SK-N-SH treated with all-trans-retinoic acid at 6 μM for 48 hours (cell line): Measurements from ENCODE around the gene CYP2R1.

ENCODE experiments used
- ATAC-seq: fragments of 200-7000 bp; cut with Tn5 transposase; 3 replicates; pipeline ENCODE4 v1.9.1; 2020; ENCODE audit warnings: mild to moderate bottlenecking, moderate library complexity
- ARNTL ChIP-seq: fragments of 450-650 bp; formaldehyde crosslinking; IDR thresholded peaks from 2 replicates; pipeline ENCODE4 v1.5.0; 2020; ENCODE audit warnings: low read depth, mild to moderate bottlenecking, moderate library complexity, borderline replicate concordance
- BACH2 ChIP-seq: fragments of 250-450 bp; sonication (Bioruptor Pico); IDR thresholded peaks from 2 replicates; pipeline ENCODE4 v1.9.0; 2021; ENCODE audit warnings: mild to moderate bottlenecking, borderline replicate concordance
- CSDC2 ChIP-seq: fragments of 250-450 bp; sonication (Bioruptor Pico); IDR thresholded peaks from 2 replicates; pipeline ENCODE4 v1.5.0; 2020; ENCODE audit warnings: mild to moderate bottlenecking, moderate library complexity
- ESRRG ChIP-seq: fragments of 250-450 bp; sonication (Bioruptor Pico); IDR thresholded peaks from 2 replicates; pipeline ENCODE4 v1.6.1; 2021; ENCODE audit warnings: mild to moderate bottlenecking
- GLIS3 ChIP-seq: fragments of 250-450 bp; sonication (Bioruptor Pico); IDR thresholded peaks from 2 replicates; pipeline ENCODE4 v1.5.0; 2020; ENCODE audit warnings: mild to moderate bottlenecking, moderate library complexity
- ISL1 ChIP-seq: fragments of 250-450 bp; sonication (Bioruptor Pico); IDR thresholded peaks from 2 replicates; pipeline ENCODE4 v2.1.2; 2022; ENCODE audit warnings: mild to moderate bottlenecking, moderate library complexity
- OSR1 ChIP-seq: fragments of 250-450 bp; sonication (Bioruptor Pico); IDR thresholded peaks from 2 replicates; pipeline ENCODE4 v1.8.0; 2022; ENCODE audit warnings: moderate library complexity, mild to moderate bottlenecking, inconsistent platforms
- PPARA ChIP-seq: fragments of 250-450 bp; sonication (Bioruptor Pico); IDR thresholded peaks from 2 replicates; pipeline ENCODE4 v1.5.0; 2020; ENCODE audit warnings: mild to moderate bottlenecking, borderline replicate concordance
- RARB ChIP-seq: fragments of 250-450 bp; sonication (Bioruptor Pico); IDR thresholded peaks from 2 replicates; pipeline ENCODE4 v1.8.0; 2021; ENCODE audit warnings: mild to moderate bottlenecking, moderate library complexity
- SNAI2 ChIP-seq: fragments of 250-450 bp; sonication (Bioruptor Pico); IDR thresholded peaks from 2 replicates; pipeline ENCODE4 v1.5.0; 2020; ENCODE audit warnings: mild to moderate bottlenecking, moderate library complexity
- TCF4 ChIP-seq: fragments of 250-450 bp; sonication (Bioruptor Pico); IDR thresholded peaks from 2 replicates; pipeline ENCODE4 v1.8.0; 2021; ENCODE audit warnings: mild to moderate bottlenecking, moderate library complexity, borderline replicate concordance
- TOX ChIP-seq: fragments of 250-450 bp; sonication (Bioruptor Pico); IDR thresholded peaks from 2 replicates; pipeline ENCODE4 v1.8.0; 2021; ENCODE audit warnings: mild to moderate bottlenecking, moderate library complexity, borderline replicate concordance
- ZC3H10 ChIP-seq: fragments of 250-450 bp; sonication (Bioruptor Pico); IDR thresholded peaks from 2 replicates; pipeline ENCODE4 v1.5.1; 2021; ENCODE audit warnings: mild to moderate bottlenecking, moderate library complexity
- ZFP3 ChIP-seq: fragments of 250-450 bp; sonication (Bioruptor Pico); IDR thresholded peaks from 2 replicates; pipeline ENCODE4 v1.5.0; 2020; ENCODE audit warnings: mild to moderate bottlenecking, moderate library complexity
- ZFP30 ChIP-seq: fragments of 450-650 bp; formaldehyde crosslinking; IDR thresholded peaks from 2 replicates; pipeline ENCODE4 v1.5.0; 2022; ENCODE audit warnings: mild to moderate bottlenecking, moderate library complexity
- ZNF565 ChIP-seq: fragments of 450-650 bp; formaldehyde crosslinking; conservative IDR thresholded peaks from 2 replicates; pipeline ENCODE4 v1.5.0; 2020; ENCODE audit warnings: low read depth, mild to moderate bottlenecking, moderate library complexity
- ZNF70 ChIP-seq: fragments of 450-650 bp; formaldehyde crosslinking; IDR thresholded peaks from 2 replicates; pipeline ENCODE4 v1.5.0; 2020; ENCODE audit warnings: mild to moderate bottlenecking, moderate library complexity
- ZNF8 ChIP-seq: fragments of 450-650 bp; formaldehyde crosslinking; IDR thresholded peaks from 2 replicates; pipeline ENCODE4 v1.5.0; 2020; ENCODE audit warnings: mild to moderate bottlenecking, moderate library complexity
- TF ChIP-seq, protein P1 (sequence below): fragments of 250-450 bp; sonication (Bioruptor Pico); IDR thresholded peaks from 2 replicates; pipeline ENCODE4 v1.5.1; 2020; ENCODE audit warnings: low read depth, mild to moderate bottlenecking, moderate library complexity
- TF ChIP-seq, protein P2 (sequence below): fragments of 250-450 bp; sonication (Bioruptor Pico); IDR thresholded peaks from 2 replicates; pipeline ENCODE4 v1.5.1; 2021; ENCODE audit warnings: mild to moderate bottlenecking, moderate library complexity
- TF ChIP-seq, protein P3 (sequence below): fragments of 250-450 bp; sonication (Bioruptor Pico); IDR thresholded peaks from 2 replicates; pipeline ENCODE4 v1.8.0; 2020; ENCODE audit warnings: mild to moderate bottlenecking, moderate library complexity, borderline replicate concordance
- TF ChIP-seq, protein P4 (sequence below): fragments of 250-450 bp; sonication (Bioruptor Pico); IDR thresholded peaks from 2 replicates; pipeline ENCODE4 v1.8.0; 2021; ENCODE audit warnings: low read depth, mild to moderate bottlenecking, moderate library complexity, borderline replicate concordance
- TF ChIP-seq, protein P5 (sequence below): fragments of 250-450 bp; sonication (Bioruptor Pico); IDR thresholded peaks from 2 replicates; pipeline ENCODE4 v1.5.0; 2020; ENCODE audit warnings: mild to moderate bottlenecking, moderate library complexity

The CYP2R1 gene

DNA sequence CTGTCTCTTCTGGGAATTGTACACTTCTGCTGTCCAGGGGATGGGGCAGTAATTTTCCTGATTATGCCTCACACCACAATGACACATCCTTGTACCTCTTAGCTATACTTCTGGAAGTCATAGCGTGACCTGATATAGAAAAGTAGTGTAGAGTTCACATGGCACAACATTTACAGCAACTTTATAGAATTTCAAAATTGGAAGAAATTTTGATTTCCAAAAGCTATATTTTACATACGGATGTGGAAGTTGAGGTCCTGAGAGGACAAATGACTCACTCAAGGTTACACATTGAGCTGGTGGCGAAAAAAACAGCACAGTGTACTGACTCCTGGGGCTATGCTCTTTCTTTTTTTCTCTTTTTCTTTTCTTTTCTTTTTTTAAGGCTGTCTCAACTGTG, 6.3 kb upstream of the CYP2R1 start:
- TF ChIP-seq OSR1 (CRISPR knock-in tag) (no peak), ZC3H10 (no peak), GLIS3 (no peak), RARB (no peak), ZFP30 (CRISPR knock-in tag) (no peak), SNAI2 (CRISPR knock-in tag) (no peak), ZNF8 (CRISPR knock-in tag) (no peak), ZNF565 (no peak), ZNF70 (CRISPR knock-in tag) (no peak), TOX (CRISPR knock-in tag) (no peak), TCF4 (CRISPR knock-in tag) (no peak), BACH2 (no peak), PPARA (CRISPR knock-in tag) (no peak), CSDC2 (CRISPR knock-in tag) (no peak), ESRRG (CRISPR knock-in tag) (no peak)
- TF ChIP-seq, protein P1, sequence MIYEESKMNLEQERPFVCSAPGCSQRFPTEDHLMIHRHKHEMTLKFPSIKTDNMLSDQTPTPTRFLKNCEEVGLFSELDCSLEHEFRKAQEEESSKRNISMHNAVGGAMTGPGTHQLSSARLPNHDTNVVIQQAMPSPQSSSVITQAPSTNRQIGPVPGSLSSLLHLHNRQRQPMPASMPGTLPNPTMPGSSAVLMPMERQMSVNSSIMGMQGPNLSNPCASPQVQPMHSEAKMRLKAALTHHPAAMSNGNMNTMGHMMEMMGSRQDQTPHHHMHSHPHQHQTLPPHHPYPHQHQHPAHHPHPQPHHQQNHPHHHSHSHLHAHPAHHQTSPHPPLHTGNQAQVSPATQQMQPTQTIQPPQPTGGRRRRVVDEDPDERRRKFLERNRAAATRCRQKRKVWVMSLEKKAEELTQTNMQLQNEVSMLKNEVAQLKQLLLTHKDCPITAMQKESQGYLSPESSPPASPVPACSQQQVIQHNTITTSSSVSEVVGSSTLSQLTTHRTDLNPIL (CRISPR knock-in tag): no peak
- TF ChIP-seq, protein P2, sequence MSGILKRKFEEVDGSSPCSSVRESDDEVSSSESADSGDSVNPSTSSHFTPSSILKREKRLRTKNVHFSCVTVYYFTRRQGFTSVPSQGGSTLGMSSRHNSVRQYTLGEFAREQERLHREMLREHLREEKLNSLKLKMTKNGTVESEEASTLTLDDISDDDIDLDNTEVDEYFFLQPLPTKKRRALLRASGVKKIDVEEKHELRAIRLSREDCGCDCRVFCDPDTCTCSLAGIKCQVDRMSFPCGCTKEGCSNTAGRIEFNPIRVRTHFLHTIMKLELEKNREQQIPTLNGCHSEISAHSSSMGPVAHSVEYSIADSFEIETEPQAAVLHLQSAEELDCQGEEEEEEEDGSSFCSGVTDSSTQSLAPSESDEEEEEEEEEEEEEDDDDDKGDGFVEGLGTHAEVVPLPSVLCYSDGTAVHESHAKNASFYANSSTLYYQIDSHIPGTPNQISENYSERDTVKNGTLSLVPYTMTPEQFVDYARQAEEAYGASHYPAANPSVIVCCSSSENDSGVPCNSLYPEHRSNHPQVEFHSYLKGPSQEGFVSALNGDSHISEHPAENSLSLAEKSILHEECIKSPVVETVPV (CRISPR knock-in tag): no peak
- TF ChIP-seq, protein P3, sequence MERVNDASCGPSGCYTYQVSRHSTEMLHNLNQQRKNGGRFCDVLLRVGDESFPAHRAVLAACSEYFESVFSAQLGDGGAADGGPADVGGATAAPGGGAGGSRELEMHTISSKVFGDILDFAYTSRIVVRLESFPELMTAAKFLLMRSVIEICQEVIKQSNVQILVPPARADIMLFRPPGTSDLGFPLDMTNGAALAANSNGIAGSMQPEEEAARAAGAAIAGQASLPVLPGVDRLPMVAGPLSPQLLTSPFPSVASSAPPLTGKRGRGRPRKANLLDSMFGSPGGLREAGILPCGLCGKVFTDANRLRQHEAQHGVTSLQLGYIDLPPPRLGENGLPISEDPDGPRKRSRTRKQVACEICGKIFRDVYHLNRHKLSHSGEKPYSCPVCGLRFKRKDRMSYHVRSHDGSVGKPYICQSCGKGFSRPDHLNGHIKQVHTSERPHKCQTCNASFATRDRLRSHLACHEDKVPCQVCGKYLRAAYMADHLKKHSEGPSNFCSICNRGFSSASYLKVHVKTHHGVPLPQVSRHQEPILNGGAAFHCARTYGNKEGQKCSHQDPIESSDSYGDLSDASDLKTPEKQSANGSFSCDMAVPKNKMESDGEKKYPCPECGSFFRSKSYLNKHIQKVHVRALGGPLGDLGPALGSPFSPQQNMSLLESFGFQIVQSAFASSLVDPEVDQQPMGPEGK (CRISPR knock-in tag): no peak
- TF ChIP-seq, protein P4, sequence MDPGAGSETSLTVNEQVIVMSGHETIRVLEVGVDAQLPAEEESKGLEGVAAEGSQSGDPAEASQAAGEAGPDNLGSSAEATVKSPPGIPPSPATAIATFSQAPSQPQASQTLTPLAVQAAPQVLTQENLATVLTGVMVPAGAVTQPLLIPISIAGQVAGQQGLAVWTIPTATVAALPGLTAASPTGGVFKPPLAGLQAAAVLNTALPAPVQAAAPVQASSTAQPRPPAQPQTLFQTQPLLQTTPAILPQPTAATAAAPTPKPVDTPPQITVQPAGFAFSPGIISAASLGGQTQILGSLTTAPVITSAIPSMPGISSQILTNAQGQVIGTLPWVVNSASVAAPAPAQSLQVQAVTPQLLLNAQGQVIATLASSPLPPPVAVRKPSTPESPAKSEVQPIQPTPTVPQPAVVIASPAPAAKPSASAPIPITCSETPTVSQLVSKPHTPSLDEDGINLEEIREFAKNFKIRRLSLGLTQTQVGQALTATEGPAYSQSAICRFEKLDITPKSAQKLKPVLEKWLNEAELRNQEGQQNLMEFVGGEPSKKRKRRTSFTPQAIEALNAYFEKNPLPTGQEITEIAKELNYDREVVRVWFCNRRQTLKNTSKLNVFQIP: no peak
- TF ChIP-seq, all 23 proteins: peak for 0

DNA sequence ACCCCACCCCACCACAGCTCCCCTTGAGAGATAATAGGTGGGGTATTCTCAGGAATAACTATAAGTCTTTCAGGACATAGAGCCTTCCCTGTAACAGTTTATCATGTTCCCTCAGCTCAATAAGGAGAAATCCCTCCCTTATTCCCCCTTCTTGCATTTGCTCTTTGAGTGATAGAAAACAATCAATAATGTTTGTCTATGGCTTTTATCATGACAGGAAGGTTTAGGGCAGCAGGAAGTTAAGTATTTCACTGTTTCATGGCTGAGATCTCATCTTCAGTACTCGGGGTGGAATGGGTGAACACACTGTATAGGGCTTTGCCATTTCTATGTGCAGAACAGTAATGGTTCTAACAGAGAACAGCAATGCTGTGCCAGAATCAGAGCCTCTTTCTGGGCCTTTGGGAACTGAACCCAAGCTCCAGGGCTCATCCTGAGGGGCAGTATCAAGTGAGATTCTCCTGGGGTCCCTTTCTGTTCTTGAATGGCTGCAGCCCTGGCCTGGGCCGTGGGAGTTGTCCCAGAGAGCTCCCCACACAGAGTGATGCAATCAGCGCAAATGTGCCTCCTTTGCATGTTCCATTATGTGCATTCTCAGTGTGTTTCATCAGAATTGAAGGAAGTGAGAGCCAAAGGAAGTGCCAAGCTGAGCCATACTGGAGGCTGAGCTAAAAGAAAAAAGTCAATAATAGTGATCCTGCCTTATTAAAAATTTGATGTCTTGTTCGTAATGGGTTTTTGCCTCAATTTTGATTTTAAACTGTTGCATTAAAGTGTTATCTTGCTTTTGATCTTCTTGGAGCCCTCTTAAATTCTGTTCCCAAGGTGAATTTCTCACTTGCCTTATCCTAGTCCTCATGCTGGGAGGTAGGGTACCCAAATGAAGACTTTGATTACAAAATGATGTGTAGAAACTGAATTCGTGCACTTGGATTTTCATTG, 2.9 kb upstream of the CYP2R1 start:
- ATAC-seq: no peak
- no peak for TF ChIP-seq ZFP30 (CRISPR knock-in tag)

More for the DNA sequence above, 6.3 kb upstream of the CYP2R1 start:
- ATAC-seq: no peak

DNA sequence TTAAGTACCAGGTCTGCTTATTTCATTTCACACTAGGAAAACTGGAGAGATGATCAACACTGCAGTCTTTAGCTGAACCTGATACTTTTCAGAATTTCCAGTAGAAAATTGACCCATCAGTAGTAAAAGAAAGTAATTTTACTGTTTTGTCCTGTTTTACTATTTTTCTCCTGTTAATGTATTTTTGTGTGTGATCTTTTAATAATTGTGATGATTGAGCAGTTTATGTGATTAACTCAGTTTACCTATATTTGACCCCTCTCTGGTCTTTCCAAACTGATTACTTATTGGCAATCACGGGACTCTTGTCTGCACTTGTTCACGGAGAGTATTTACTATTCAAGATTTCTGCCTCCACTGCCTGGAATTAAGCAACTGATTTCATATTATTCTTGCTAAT, 546 bp upstream of the CYP2R1 start:
- no peak for ATAC-seq
- TF ChIP-seq, protein P3 (CRISPR knock-in tag): no peak
- no peak for TF ChIP-seq TCF4 (CRISPR knock-in tag)
- TF ChIP-seq, protein P1 (CRISPR knock-in tag): no peak
- TF ChIP-seq BACH2: no peak
- no peak for TF ChIP-seq ISL1 (CRISPR knock-in tag)
- no peak for TF ChIP-seq ZC3H10
- TF ChIP-seq, protein P4: no peak
- no peak for TF ChIP-seq ARNTL (CRISPR knock-in tag)
- TF ChIP-seq, protein P5, sequence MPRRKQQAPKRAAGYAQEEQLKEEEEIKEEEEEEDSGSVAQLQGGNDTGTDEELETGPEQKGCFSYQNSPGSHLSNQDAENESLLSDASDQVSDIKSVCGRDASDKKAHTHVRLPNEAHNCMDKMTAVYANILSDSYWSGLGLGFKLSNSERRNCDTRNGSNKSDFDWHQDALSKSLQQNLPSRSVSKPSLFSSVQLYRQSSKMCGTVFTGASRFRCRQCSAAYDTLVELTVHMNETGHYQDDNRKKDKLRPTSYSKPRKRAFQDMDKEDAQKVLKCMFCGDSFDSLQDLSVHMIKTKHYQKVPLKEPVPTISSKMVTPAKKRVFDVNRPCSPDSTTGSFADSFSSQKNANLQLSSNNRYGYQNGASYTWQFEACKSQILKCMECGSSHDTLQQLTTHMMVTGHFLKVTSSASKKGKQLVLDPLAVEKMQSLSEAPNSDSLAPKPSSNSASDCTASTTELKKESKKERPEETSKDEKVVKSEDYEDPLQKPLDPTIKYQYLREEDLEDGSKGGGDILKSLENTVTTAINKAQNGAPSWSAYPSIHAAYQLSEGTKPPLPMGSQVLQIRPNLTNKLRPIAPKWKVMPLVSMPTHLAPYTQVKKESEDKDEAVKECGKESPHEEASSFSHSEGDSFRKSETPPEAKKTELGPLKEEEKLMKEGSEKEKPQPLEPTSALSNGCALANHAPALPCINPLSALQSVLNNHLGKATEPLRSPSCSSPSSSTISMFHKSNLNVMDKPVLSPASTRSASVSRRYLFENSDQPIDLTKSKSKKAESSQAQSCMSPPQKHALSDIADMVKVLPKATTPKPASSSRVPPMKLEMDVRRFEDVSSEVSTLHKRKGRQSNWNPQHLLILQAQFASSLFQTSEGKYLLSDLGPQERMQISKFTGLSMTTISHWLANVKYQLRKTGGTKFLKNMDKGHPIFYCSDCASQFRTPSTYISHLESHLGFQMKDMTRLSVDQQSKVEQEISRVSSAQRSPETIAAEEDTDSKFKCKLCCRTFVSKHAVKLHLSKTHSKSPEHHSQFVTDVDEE (CRISPR knock-in tag): no peak
- no peak for TF ChIP-seq ZFP3 (CRISPR knock-in tag)
- TF ChIP-seq RARB: no peak
- no peak for TF ChIP-seq OSR1 (CRISPR knock-in tag)
